GM04503 (cell line): ENCODE results near the gene TMEFF2.
"Not testable (repeated sequence)": the region's sequence is repeated elsewhere in the genome, so short reads cannot be mapped to it uniquely, and the experiment has no call there.

ENCODE experiments used
- DNase-seq: peaks from one replicate; pipeline ENCODE4 v3.0.0-alpha.2; 2012; ENCODE audit warnings: low read depth

TMEFF2 gene

DNA sequence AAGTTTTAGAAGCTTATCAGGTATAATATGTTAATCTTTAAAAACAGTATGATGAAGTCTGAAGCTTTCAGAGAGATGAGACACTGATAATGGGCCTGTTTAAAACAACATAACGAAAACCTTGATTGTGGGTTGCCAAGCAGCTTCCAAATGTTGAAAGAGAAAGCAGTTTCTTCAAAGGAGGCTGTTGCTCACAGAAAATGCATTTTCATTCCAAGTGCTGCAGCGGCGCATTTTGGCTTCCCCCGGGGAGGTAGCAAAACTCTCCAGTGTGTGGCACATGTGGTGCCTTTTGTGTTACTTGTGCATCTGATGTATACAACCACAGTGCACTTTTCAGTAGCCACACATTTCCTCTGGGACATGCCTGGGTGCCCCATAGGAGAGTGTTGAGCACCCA, 66.1 kb downstream of the TMEFF2 start:
- no peak for DNase-seq

DNA sequence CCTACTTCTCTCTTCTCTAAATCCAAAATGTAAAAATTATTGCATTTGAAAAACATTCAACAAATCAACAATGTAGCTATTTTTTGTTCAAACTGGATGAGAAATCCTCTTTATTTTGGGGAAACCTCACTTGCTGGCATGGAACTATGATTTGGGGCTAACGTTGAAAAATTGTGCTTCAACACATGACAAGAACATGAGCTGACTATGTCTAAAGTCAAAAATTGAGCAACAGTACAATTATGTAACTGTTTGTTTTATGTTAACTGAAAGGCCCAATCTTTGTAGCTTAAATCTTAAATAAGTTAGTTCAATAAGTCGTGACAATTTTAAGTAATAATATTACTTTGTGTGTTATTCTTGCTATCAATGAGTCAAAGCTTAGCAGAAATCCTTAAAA, 67.3 kb downstream of the TMEFF2 start:
- no peak for DNase-seq

DNA sequence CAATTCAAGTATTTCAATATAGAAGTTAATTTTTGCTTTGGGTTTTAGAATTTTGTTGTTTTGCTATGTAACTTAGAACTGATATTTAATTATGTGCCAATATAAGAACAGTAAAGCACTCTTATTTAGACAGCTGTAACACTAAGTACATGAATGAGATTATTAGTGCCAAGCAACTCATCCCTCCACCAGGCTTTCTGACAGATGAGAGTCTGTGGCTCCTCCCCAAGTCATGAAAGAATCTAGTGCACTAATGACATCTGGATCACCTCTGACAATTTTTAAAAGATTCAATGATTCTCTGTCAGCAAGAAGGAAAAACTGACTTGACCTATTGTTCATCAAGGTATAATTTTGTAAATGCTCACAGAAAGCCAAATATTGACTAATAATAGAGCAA, 67.8 kb downstream of the TMEFF2 start:
- DNase-seq = no peak

DNA sequence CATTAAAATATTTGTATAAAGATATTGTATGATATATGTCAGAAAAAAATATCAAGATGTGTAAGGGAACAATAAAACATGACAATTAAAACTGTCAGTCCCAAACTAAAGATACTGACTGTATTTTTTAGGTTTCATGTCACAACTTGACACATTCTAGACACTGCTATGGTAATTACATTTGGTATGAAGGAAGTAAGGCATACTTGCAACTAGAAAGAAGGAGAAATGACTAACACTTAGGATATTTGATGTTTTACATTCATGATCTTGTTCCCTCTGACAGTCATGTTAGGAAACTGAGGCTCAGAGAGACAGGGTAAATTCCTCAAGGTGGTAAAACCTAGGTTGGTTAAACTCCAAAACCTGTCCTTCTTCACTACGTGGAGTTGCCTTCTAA, 68.3 kb downstream of the TMEFF2 start:
- no peak for DNase-seq

DNA sequence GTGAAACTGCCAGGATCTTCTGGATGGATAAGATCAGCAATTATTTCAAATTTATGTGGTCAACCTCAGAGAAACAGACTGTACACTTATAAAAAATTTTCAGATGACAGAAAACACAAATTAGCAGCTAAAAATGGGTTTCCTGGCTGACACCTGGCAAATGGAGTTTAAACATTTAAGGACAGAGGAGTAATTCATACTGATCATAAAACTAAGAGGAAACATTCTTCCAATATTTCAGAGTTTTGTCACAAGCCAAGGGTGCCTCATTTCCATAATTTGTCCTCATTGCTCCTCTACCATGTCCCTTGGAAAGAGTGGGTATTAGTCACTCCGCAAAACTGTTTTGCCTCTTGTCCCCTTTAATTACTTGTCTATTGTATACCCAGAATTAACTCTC, 70.2 kb downstream of the TMEFF2 start:
- peak; percentile 66 for DNase-seq

DNA sequence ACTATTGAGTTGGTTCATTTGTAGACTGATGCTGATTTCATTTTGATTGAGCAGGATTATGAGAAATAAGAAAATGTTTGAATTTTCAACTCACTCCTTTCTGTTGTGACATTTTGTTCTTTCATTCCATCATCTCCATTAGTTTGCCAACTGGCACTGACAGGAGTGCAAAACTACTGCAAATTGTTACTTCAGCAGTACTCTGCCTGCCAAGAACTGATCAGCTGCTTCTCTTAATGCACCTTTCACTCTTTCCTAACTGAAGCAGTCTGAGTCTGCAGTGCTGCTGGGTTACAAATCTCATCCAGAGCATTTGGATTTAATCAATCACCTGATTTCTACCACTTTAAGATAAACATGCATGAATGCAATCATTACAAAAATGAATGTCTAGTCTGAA, 70.9 kb downstream of the TMEFF2 start:
- DNase-seq = no peak

DNA sequence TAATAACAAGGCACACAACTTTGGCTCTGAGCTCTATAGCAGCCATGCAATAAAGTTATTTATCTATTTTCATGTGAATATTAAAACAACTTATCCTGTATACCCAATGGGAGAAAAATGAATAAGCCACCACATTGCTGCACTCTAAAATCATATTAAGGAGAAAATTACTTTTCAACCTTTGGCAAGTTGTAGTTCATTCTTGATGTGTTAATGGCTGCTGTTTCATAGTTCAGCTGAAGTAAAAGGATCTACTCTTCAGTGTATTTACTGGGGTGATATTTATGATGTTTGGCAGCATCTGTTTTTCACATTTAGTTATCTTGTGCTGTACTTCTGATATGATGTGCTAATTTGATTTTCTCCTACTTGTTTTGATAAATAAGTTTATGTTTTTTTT, 71.8 kb downstream of the TMEFF2 start:
- DNase-seq = no peak

DNA sequence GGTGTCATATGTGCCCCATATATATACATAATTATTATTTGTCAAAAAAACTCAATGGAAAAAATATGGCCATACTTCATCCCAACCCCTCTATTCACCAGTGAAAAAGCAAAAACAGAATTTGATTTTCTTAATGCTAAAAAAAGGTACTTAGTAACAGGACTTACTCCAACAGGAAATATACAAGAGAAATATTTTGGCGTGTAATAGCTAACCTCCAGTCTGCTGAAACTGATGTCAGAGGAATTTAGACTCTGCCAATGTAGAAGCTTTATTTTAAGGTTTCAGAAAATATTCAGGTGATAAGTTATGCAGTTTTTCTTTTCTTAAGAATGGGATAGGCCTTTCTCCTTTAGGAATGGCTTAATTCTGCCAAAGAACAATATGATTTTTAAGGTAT, 72.6 kb downstream of the TMEFF2 start:
- DNase-seq = no peak

DNA sequence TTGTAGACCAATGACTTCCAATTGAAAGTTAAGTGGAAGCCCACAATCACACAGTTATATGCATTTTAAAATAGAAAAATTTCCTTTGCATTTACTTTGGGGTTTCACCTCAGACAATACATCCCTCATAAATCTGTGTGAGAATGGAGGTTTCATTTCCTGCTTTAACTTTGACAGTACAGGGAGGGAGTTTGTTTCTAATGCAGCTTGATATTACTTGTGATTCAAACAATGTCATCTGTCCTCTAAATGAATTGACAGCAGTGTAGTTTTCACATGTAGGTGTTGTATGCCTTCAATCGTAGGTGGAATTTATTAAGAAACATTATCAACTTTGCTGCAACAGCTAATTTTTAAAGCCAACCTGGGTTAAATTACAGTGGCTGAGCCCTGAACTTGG, 75.2 kb downstream of the TMEFF2 start:
- no peak for DNase-seq

DNA sequence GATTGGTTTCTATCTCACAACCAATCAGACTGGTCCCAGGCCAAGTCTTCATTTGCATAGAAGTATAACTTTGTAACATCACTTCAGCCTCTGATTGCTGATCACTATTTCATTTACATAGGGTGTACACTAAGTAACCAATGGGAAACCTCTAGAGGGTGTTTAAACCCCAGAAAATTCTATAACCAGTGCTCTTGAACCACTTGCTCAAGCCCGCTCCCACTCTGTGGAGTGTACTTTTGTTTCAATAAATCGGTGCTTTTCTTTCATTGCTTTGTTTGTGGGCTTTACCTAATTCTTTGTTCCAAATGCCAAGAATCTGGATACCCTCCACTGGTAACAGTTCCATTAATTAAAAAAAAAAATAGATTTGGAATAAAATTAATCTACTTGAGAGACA, 77.0 kb downstream of the TMEFF2 start:
- DNase-seq = no peak

DNA sequence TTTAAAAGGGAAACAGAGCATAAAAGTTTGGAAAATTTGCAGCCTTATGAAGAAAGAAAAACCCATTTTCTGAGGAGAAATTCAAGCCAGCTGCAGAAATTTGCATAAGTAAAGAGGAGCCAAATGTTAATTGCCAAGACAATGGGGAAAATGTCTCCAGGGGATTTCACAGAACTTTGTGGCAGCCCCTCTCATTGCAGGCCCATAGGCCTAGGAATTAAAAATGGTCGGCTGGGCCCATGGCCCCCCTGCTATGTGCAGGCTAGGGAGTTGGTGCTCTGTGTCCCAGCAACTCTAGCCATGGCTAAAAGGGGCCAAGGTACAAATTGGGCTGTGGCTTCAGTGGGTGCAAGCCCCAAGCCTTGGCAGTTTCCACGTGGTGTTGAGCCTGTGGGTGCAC, 83.2 kb downstream of the TMEFF2 start:
- DNase-seq = not testable (repeated sequence)

DNA sequence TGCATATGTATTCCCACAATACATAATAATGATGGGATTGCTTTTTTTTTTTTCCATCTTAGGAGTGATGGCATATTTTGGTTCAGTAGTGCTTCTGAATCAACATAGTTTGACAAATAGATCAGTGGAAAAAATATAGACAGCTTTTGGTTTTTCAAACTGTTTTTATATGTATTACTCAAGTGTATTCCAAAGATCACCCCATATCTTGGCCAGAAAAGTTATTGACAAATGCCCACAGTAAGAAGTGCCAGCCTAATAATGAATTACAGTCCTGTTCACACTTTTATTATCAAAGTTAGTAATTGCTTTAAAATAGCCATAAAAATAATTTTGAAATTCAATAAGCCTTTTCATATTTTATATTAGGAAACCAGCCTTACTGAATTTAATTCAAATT, 95.0 kb downstream of the TMEFF2 start:
- no peak for DNase-seq

DNA sequence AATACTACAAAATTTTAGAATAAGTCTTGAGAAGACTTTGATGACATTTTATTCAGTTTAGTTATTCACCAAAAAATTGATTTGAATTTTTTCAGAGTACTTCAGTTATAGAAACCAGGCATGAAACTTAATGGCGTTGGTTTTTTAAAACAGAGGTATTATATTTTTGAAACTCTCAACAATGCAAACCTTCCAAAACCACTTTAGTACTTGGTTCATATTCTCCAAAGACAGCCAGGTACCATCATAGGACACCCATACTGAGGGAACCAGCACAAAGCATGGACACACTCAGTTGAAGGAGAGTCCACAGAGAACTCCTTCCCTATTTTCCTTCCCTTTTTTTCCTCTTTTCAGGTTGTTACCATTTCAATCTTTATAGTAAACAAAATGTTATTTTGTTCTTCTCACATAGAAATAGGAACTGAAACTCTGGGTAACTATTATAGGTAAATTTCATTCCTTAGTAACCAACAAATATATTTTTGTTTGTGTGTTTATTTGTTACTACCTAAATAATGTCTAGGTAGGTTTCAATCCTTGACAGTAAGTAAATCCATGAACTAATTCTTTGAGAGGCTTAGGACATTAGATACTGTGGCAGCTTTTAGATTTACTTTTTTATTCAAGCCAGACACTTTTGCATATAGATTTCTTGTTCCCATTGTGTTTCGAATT, 95.8 kb downstream of the TMEFF2 start:
- DNase-seq = no peak

DNA sequence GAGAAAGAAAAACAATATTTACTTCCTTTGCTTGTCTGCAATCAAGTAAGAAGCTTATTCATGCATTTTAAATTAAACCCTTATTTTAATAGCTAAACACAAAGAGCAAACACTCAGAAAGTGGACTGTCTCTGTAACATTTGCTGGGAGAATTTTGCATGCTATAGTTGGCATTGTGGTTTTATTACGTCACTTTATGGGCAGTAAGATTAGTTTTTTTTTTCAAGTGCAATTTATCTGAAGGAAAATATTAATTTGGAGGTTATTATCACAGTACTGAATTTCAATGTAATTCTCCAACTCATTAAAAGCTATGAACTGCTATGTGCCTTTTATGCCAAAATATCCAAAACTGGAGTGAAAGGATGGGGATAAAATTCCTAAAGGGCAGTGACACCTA, 103.3 kb downstream of the TMEFF2 start:
- DNase-seq = no peak

DNA sequence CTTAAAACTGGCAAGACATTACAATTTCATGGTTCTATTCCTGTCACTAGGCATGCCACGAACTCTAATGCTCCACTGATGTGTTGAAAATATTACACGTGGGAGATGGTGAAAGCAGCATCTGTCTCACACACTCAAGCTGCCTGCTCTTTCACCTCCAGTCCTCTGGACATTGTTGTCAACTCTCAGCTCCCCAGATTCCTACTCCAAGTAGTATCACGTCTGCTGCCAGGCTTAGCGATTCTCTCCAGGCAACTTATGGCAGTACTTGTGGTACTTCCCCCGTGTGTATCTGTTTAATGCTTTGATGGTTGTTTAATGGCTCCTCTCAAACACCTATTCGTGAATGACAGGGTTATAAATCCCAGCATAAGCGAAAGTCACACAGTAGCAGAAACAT, 103.8 kb downstream of the TMEFF2 start:
- no peak for DNase-seq

DNA sequence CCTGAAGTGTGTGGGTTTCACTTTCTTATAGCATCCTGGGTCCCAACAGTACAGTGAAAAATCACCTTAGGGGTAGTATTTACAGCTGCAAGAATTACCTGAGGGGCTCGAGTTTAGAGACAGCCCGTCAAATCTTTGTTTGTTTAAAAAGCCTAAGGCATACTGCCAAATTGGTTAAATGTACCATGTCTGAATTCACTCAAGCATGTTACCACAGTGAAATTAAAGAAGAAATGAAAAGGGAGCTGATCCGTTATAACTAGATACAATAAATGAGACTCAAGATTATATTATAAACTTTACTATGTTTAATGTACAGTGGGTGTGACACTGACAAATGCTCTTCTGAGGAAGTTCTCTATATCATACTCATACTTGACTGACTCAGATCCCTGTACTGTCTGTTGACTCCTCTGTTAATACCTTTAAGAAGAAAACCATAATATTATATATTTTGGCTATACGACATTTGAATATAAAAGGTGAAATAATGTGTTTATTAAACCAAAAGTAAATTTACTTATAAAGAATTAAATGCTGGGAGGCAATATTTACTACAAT, 107.3 kb downstream of the TMEFF2 start:
- DNase-seq = no peak

DNA sequence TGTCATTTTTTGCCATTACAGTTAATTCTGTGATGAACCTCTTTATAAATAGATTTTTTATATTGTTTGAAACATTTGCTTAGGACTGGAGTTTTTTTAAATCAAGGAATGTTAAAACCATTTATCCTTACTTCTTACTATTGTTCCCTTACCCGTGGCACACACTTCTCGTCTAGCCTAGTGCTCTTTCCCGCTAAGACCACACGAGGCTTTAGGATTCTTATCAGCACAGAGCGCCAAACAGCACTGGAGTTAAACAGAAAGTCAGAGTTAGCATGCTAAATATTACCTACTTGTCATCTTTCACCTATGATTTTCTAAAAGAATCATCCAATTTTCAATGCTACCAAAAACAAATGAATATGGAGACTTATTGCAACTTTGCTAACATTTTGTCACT, 112.6 kb downstream of the TMEFF2 start:
- DNase-seq = no peak

DNA sequence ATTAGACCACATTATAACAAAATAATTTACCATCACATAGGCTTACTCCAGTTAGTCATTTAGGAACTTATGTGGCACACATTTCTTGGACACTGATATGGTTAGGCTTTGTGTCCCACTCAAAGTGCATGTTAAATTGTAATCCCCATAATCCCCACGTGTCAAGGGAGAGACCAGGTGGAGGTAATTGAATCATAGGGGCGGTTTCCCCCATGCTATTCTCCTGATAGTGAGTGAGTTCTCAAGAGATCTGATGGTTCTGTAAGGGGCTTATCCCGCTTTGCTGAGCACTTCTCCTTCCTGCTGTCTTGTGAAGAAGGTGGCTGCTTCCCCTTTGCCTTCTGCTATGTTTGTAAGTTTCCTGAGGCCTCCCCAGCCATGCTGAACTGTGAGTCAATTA, 114.6 kb downstream of the TMEFF2 start:
- DNase-seq = not testable (repeated sequence)

DNA sequence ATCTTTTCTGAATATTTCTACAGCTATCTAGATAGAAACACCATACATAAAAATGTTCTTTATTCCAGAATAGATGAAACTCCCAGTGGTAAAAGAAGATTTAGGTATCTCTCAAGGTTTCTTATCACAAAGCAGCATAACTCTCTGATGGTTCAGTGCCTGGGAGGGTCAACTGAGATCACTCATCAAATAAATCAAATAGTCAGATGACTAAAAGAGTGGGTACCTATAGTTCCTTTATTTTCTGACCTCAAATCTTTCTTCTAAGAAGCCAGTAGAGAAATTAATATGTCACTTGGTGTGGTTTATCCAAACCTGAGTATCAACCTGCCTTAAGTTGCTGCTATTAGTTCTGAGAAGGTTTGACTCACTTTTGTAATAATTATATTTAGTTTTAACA, 120.9 kb downstream of the TMEFF2 start:
- DNase-seq = no peak

DNA sequence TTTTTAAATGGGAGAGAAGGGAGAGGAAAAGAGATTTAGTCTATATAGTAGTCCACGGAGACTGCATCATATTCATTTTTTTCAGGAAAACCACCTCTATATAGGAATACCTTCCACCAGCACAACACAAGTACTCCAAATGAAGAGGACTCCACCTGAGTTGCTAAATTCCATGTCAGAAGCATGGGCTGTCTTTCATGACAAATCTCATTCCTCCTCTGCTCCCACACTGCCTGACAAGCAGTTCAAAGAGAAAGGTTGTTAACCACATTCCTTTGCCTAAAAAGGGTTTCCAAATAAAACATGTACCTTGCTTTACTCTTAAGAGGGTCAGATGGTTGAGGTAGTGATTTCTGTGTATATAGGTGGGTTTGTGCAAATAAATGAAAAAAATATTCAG, 122.0 kb downstream of the TMEFF2 start:
- no peak for DNase-seq

DNA sequence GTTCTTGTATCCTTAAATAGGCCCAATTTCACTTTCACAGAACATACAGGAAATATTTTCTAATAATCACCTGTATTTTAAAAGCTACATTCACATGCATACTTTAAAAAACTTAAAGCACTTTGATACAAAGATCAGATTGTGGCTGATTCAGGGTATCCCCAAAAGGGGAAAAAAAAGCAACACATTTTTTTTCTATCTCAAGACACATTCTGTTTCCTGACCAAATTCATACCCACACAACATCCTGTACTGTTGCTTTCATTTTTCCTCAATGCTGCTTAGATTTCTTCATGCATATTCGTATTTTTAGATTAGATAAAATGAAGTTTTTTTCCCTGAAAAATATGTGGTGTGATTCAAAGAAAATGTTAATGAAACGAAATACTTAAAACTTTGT, 122.5 kb downstream of the TMEFF2 start:
- DNase-seq = no peak

DNA sequence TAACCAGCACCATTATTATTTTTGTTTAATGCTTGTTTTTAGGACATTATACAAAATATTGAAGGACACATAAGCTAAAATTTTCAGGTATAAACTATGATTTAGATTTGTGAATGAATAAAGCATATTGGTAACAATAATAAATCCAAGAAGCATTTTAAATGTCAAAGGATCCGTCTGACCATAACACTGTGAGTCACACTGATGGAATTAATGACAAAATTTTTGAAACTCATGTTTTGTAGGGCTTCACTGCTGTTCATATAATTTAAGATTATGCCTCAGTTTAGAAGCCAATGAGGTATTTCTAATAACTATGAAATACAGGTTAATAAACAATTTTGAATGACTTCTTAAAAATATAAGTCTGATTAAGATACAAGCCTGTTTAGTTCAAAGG, 124.6 kb downstream of the TMEFF2 start:
- peak; percentile 4 for DNase-seq

DNA sequence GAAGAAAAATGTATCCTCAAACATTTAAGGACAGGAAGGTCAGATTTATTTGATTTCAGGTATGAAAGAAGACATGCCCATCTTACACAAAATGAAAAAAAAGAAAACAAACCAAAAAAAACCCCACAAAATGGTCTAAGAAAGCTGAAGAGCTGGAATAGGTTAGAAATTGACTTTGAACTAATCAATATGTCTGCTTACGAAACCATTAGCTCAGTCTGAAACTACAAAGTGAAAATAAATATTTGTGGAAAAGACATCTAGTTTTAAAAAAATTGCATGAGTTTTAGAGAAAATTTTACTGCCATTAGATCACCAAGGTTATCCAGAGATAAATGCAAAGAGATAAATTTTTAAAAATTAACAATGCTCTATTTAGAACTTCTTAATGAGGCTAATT, 125.3 kb downstream of the TMEFF2 start:
- no peak for DNase-seq

DNA sequence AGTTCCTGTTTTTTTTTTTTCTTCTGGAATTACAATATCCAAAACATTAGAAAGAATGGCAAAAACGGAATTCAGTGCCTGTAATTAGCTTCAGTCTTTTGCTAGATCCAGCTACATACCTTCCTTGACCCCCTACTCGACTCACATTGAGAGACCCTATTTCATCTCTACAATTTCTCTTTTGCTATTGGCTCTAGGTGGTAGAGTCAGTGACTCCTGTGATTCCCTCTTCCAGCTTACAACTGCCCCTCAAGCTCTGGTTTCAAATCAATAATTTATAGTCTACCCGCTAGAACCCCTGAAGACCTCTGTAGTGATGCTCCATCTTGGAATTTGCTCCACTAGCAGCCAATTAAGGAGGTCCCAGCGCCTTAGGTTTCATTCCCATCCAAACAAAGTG, 125.8 kb downstream of the TMEFF2 start:
- DNase-seq = no peak

DNA sequence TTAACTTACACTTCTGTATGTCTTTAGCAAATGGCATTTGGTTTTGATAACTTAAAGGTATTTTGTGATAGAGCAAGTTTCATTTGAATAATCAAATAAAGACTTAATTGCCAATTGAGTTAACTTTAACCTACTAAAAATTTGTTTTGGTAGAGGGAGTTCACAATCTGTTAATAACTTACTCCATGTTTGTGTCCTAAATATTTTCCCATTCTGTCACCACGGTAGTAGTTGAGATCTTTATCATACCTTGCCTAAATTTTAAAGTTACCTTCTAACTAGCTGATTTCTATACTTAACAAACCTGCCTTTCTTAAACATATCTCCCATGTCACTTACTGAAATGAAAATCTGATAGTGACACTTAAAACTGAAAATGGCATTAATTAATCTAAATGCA, 127.1 kb downstream of the TMEFF2 start:
- DNase-seq = no peak
